ENCODE data around the gene EXOC1. TPM values are rescaled to one million over a fixed set of nuclear protein-coding genes. Genes with fewer than 3 reads are reported as not detected.

The EXOC1 gene
- total RNA-seq, 1 experiment from 2014 or later = 21.2 TPM

DNA sequence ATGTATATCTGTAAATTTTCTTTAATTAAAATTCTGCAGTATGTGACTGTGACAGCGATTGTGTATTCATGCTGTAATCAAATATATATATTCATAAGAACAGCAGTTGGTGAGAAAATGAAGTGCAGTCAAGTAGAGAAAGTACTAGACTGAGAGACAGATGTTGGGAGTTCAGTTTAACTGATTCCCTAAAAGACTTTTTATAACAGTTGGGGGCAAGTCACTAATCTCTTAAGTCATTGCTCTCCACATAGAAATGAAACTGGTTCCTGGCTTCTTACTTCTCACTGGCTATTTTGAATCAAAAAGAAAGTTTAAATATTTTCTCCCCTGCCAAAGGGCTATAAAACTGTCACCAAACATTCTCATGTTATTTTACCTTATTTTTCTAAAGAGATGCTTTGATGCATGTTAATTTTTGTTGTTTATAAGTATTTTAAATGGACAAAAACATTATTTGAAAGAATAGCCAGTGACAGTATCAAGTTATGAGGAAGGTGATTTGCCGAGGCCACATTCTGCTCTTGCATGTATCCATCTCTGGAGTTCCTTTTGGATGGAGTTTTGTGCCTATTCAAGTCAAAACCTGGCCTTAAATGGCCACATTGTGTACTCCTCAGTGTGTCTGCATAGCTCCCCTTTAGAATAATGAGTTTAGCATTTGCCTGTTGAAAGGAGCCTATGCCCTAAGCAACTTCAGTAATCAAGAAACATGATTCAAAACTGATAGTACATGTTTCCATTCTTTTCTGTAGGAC lies 30.8 kb downstream of the EXOC1 start:
- H3K4me3 Mint-ChIP-seq = no peak overlapping the region
- H4K8ac ChIP-seq (replicated peaks; ENCODE audit: insufficient read length, low read depth, low read length) = no peak overlapping the region
- H2BK20ac ChIP-seq (ENCODE audit: low read depth, low read length, poor library complexity, severe bottlenecking) = no peak overlapping the region
- no peak overlapping the region for H2BK12ac ChIP-seq (ENCODE audit: insufficient read length, low read depth, low read length)
- H3K9ac ChIP-seq (ENCODE audit: extremely low read depth, insufficient read length, low read length) = no peak overlapping the region
- H2BK15ac ChIP-seq (ENCODE audit: low read depth, low read length) = no peak overlapping the region
- no peak overlapping the region for H3K4me2 ChIP-seq (ENCODE audit: insufficient read depth, insufficient read length, low read length)
- H3K27ac Mint-ChIP-seq = no peak overlapping the region
- no peak overlapping the region for H4K91ac ChIP-seq (ENCODE audit: insufficient read length, low read depth, low read length)
- no peaks in the 10 kb centered on the region for H3K4me1 ChIP-seq (ENCODE audit: insufficient read depth, low read length)
- no peaks in the 10 kb centered on the region for H4K20me1 ChIP-seq (ENCODE audit: control insufficient read depth, insufficient read depth, insufficient read length)
- no peak overlapping the region for H4K5ac ChIP-seq (ENCODE audit: insufficient read length, low read depth, low read length)
- no peak for DNase-seq
- TF ChIP-seq, protein P1, sequence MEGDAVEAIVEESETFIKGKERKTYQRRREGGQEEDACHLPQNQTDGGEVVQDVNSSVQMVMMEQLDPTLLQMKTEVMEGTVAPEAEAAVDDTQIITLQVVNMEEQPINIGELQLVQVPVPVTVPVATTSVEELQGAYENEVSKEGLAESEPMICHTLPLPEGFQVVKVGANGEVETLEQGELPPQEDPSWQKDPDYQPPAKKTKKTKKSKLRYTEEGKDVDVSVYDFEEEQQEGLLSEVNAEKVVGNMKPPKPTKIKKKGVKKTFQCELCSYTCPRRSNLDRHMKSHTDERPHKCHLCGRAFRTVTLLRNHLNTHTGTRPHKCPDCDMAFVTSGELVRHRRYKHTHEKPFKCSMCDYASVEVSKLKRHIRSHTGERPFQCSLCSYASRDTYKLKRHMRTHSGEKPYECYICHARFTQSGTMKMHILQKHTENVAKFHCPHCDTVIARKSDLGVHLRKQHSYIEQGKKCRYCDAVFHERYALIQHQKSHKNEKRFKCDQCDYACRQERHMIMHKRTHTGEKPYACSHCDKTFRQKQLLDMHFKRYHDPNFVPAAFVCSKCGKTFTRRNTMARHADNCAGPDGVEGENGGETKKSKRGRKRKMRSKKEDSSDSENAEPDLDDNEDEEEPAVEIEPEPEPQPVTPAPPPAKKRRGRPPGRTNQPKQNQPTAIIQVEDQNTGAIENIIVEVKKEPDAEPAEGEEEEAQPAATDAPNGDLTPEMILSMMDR (conservative IDR thresholded peaks at IDR 0.05) = no peak
- peaks cover 15 to 26% (median 21%) of the 10 kb centered on the region in 3 experiments for H3K36me3 Mint-ChIP-seq (ENCODE audit: insufficient read depth in 1 of 3, low read depth in 3 of 3)
- H3K4ac ChIP-seq (ENCODE audit: low read depth, low read length) = no peak overlapping the region
- no peaks in the 10 kb centered on the region for H3K79me1 ChIP-seq (ENCODE audit: insufficient read depth, low read depth, low read length, poor library complexity, severe bottlenecking)
- no peak overlapping the region for H2AFZ ChIP-seq (ENCODE audit: low read length)
- H3T11ph ChIP-seq (ENCODE audit: low read length) = no peak overlapping the region
- no peaks in the 10 kb centered on the region; the same call in 1 of the 2 replicates for H3K27me3 Mint-ChIP-seq (ENCODE audit: low read depth)
- no peak overlapping the region for H2BK120ac ChIP-seq (ENCODE audit: low read depth, low read length, poor library complexity, severe bottlenecking)
- peaks cover 5 to 6% of the 10 kb centered on the region in 2 experiments; a peak in 3 of 4 replicates for H3K4me1 Mint-ChIP-seq
- no CpG with 5 or more reads among the region's 2 CpGs for WGBS (ENCODE audit: extremely low coverage, insufficient read length, low lambda C conversion rate)
- no peak overlapping the region for H2AK5ac ChIP-seq (ENCODE audit: insufficient read length, low read length)
- H3K9me3 ChIP-seq (ENCODE audit: control insufficient read depth, low read depth, low read length) = no peaks in the 10 kb centered on the region
- H3K79me2 ChIP-seq (ENCODE audit: insufficient read depth, low read length) = no peaks in the 10 kb centered on the region
- H3K18ac ChIP-seq (ENCODE audit: insufficient read length, low read depth, low read length) = no peak overlapping the region
- H3K56ac ChIP-seq (ENCODE audit: insufficient read length, low read depth, low read length) = no peak overlapping the region
- H3K9me3 Mint-ChIP-seq = peaks cover 0 to 2% of the 10 kb centered on the region in 2 experiments; a peak in 3 of 5 replicates
- no peaks in the 10 kb centered on the region for H3K27me3 ChIP-seq (ENCODE audit: insufficient read depth, low read length)
- H3K23ac ChIP-seq (ENCODE audit: insufficient read length, low read depth, low read length) = no peak overlapping the region
- H2BK5ac ChIP-seq (ENCODE audit: insufficient read length, low read length) = no peak overlapping the region
- peaks cover 2% of the 10 kb centered on the region for H3K23me2 ChIP-seq (ENCODE audit: insufficient read length, low read depth, low read length, poor library complexity, severe bottlenecking)
- no peak overlapping the region for H3K14ac ChIP-seq (ENCODE audit: insufficient read depth, low read length)
- no peak overlapping the region for H3K27ac ChIP-seq (ENCODE audit: insufficient read length, low read depth, low read length)
